Mucosa of descending colon (tissue), 3 donors: ENCODE results near the gene PADI3. TPM values are rescaled to one million over a fixed set of nuclear protein-coding genes. Genes with fewer than 3 reads are reported as not detected.
"Not testable (repeated sequence)": the region's sequence is repeated elsewhere in the genome, so short reads cannot be mapped to it uniquely, and the experiment has no call there.

Experiments used
- ATAC-seq: fragments of 200-7000 bp; cut with Tn5 transposase; one replicate; pipeline ENCODE4 v1.9.1; 2020; ENCODE audit warnings: mild to moderate bottlenecking, moderate library complexity
- DNase-seq, 3 donors: peaks; one replicate each; pipeline ENCODE4 v3.0.0-alpha.2; 2020
- H3K36me3 ChIP-seq: fragments of 200-600 bp; one replicate; pipeline ENCODE4 v1.8.0; 2021; ENCODE audit warnings: low read depth, mild to moderate bottlenecking
- H3K4me1 ChIP-seq: fragments of 200-600 bp; one replicate; pipeline ENCODE4 v1.8.0; 2021; ENCODE audit warnings: low read depth, mild to moderate bottlenecking
- H3K4me3 ChIP-seq: fragments of 200-600 bp; one replicate; pipeline ENCODE4 v1.8.0; 2021; ENCODE audit warnings: mild to moderate bottlenecking
- H3K9me3 ChIP-seq: fragments of 200-600 bp; one replicate; pipeline ENCODE4 v1.8.0; 2021; ENCODE audit warnings: mild to moderate bottlenecking
- intact Hi-C, 2 donors: fragments of 100-400 bp; cut with DNase I in 1 of 2; cut with micrococcal nuclease in 1 of 2; formaldehyde crosslinking; loops; one replicate each; pipeline versions ENCODE4 v1.11.0 to v1.11.1; 2022; cut with DNase I, micrococcal nuclease
- total RNA-seq, 3 donors: library from RNA; stranded (reverse); fragmentation: NEBNext Ultra II Directional in 2 of 3; extraction: Animal tissue kit (Norgen Biotek cat#: 25700) in 2 of 3; gene quantifications; one replicate each; pipeline versions ENCODE4 v1.2.1 to v1.2.4, GENCODE V29; 2021 to 2023
- TF ChIP-seq, protein P1 (sequence below): fragments of 200-600 bp; IDR thresholded peaks from one replicate; pipeline ENCODE4 v1.8.0; 2022; ENCODE audit warnings: antibody characterized with exemption, mild to moderate bottlenecking
- donor health status: DM: no; HTN: no; CAD: no; lungs with moderate emphysema.
- donor health status: DM: no; HTN: no; CAD: no.
- donor health status: DM: no; HTN: yes; CAD: no.

PADI3 gene
- total RNA-seq, 3 donors from 2014 or later: 0.09 to 0.17 TPM; not detected in 1

GRCh38 chr1:17236779-17237560 is 11.9 kb upstream of the PADI3 start:
- TF ChIP-seq, protein P1, sequence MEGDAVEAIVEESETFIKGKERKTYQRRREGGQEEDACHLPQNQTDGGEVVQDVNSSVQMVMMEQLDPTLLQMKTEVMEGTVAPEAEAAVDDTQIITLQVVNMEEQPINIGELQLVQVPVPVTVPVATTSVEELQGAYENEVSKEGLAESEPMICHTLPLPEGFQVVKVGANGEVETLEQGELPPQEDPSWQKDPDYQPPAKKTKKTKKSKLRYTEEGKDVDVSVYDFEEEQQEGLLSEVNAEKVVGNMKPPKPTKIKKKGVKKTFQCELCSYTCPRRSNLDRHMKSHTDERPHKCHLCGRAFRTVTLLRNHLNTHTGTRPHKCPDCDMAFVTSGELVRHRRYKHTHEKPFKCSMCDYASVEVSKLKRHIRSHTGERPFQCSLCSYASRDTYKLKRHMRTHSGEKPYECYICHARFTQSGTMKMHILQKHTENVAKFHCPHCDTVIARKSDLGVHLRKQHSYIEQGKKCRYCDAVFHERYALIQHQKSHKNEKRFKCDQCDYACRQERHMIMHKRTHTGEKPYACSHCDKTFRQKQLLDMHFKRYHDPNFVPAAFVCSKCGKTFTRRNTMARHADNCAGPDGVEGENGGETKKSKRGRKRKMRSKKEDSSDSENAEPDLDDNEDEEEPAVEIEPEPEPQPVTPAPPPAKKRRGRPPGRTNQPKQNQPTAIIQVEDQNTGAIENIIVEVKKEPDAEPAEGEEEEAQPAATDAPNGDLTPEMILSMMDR: peak; percentile 66
- no peaks in the 10 kb centered on the region for H3K9me3 ChIP-seq
- H3K36me3 ChIP-seq: no peaks in the 10 kb centered on the region
- DNase-seq: peak; percentile 86 to 97 (median 94)
- peak; percentile 62 for ATAC-seq
- no peak overlapping the region for H3K4me3 ChIP-seq
- intact Hi-C loops: loop anchor here in 1 of 2 donors (2.0 kb wide), 1 partner anchor 112 kb away; no protein-coding TSS in a partner anchor
- peaks cover 21% of the 10 kb centered on the region for H3K4me1 ChIP-seq

- H3K4me3 ChIP-seq: no peak overlapping the region
- DNase-seq: no peak
- TF ChIP-seq, protein P1: no peak
- H3K9me3 ChIP-seq: no peaks in the 10 kb centered on the region
- H3K36me3 ChIP-seq: no peaks in the 10 kb centered on the region
- H3K4me1 ChIP-seq: peaks cover 19% of the 10 kb centered on the region
- no peak for ATAC-seq
- intact Hi-C loops: loop anchor here in 1 of 2 donors (2.0 kb wide), 1 partner anchor 113 kb away; no protein-coding TSS in a partner anchor
Measured at GRCh38 chr1:17237561-17237903, 11.4 kb upstream of the PADI3 start.

DNA sequence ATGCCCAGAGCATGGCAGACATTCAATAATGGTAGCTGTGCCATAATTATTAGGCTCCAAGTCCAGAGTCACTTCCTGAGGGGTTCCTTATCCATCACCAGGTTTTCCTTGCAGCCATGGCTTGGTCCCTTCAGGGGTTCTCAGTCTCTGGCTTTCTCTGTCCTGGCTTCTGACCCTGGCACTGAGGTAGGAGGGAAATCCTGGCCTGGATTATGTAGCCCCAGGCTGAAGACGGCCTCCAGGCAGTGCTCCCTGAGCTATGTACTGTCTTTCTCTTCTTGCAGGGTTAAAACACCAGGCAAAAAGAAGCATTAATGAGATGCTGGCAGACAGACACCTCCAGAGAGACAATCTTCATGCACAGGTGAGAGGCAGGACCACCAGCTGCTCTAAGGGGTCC is 9.5 kb upstream of the PADI3 start:
- intact Hi-C loops: no loop called here
- peak; percentile 5 to 73 (median 49) for DNase-seq
- ATAC-seq: peak; percentile 67

DNA sequence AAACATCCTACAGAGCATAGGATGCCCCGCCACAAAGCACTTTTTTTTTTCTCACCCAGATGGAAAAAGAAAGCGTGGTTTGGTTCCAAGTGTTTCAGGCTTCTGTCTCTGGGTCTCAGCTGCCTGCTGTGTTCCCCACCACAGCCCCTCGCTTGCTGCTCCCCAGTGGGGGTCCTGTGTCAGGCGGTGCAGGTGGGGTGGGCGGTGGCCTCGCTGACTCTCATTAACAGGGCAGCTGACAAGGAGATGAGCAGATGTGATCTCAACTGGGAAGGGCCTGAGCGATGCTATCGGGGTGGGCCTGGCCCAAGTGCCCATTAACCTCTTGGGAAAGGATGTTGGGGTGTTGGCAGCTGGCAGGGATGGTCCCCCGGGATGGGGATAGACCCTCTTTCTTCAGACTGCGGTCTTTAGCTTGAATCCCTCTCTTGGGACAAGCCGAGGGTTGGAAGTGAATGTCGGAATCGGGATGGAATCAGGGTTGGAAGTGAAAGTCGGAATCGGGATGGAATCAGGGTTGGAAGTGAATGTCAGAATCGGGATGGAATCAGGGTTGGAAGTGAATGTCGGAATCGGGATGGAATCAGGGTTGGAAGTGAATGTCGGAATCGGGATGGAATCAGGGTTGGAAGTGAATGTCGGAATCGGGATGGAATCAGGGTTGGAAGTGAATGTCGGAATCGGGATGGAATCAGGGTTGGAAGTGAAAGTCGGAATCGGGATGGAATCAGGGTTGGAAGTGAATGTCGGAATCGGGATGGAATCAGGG is 7.7 kb upstream of the PADI3 start:
- H3K36me3 ChIP-seq, H3K4me3 ChIP-seq, H3K9me3 ChIP-seq, H3K4me1 ChIP-seq, ATAC-seq: not testable (repeated sequence)
- peak in 1 of 3 donors; percentile 32 for DNase-seq
- intact Hi-C loops: loop anchor here in 1 of 2 donors (2.0 kb wide), 1 partner anchor 116 kb away; no protein-coding TSS in a partner anchor

More for the DNA sequence above, 9.5 kb upstream of the PADI3 start:
- TF ChIP-seq, protein P1: no peak
- Histone ChIP-seq H3K9me3 (no peaks in the 10 kb centered on the region), H3K4me3 (no peak overlapping the region), H3K36me3 (no peaks in the 10 kb centered on the region), H3K4me1 (peaks cover 5% of the 10 kb centered on the region)

- not testable (repeated sequence) for DNase-seq, H3K9me3 ChIP-seq, ATAC-seq, H3K4me1 ChIP-seq, H3K4me3 ChIP-seq, H3K36me3 ChIP-seq
- intact Hi-C loops: loop anchor here in 1 of 2 donors (2.0 kb wide), 1 partner anchor 117 kb away; no protein-coding TSS in a partner anchor
Measured at GRCh38 chr1:17241780-17242074, 7.2 kb upstream of the PADI3 start.

- ATAC-seq (no peak), DNase-seq (no peak)
- TF ChIP-seq, protein P1: no peak
- Histone ChIP-seq H3K4me3 (no peak overlapping the region), H3K9me3 (no peaks in the 10 kb centered on the region), H3K36me3 (no peaks in the 10 kb centered on the region), H3K4me1 (no peaks in the 10 kb centered on the region)
- intact Hi-C loops: no loop called here
Measured at GRCh38 chr1:17243274-17243673, 5.6 kb upstream of the PADI3 start.
